ENCODE results near the gene COPS9.

The COPS9 gene

DNA sequence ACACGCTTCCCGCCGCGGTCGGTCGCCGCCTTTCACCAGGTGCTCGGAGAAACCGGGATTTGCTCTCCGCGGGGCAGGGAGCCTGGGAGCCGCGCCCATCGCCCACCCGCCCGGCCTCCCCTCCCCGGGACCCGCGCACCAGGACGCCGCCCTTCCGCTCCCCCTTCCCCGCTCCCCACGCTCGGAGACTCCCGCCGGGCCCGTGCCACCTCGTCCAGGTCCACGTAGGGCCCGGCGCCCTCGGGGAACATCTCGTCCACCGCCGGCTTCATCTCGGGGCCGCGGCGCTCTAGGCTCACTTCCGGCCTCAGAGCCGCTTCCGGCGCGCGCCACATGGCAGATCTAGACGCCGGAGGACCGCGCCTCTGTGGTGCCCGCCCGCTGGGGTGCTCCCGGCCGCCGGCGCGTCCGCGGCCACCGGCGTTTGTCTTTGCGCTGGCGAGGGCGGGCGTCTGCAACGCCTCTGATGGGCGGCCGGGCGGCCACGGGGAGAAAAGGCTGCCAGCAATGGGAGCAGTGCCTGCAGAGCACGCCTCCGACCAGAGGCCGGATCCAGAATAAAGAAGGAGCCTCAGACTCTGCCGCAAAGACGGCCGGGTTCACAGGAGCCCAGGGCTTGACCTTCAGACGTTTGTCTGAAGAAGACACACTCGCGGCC lies at the start of gene COPS9:
TSS of gene COPS9 (minus strand) at position 293 of the 658 bp plus-strand sequence. CDS start at position 272, 21 bp downstream.
- peak; percentile 93 for DNase-seq

DNA sequence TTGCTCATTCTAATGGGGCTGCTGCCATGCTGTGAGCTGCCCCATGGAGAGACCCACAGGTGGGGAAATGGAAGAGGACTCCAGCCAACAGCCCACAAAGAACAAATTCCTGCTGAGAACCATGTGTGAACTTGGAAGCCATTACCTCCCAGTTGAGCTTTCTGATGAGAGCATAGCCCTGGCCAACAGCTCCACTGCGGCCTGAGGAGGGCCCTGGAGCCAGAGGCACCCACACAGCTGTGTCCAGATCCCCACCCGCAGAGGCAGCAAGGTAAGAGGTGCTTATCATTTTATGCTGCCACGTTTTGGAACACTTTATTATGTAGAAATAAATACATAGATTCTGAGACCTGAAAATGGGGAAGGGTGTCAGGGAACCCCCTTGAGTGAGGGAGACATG lies 48.6 kb upstream of the COPS9 start:
- DNase-seq: no peak

DNA sequence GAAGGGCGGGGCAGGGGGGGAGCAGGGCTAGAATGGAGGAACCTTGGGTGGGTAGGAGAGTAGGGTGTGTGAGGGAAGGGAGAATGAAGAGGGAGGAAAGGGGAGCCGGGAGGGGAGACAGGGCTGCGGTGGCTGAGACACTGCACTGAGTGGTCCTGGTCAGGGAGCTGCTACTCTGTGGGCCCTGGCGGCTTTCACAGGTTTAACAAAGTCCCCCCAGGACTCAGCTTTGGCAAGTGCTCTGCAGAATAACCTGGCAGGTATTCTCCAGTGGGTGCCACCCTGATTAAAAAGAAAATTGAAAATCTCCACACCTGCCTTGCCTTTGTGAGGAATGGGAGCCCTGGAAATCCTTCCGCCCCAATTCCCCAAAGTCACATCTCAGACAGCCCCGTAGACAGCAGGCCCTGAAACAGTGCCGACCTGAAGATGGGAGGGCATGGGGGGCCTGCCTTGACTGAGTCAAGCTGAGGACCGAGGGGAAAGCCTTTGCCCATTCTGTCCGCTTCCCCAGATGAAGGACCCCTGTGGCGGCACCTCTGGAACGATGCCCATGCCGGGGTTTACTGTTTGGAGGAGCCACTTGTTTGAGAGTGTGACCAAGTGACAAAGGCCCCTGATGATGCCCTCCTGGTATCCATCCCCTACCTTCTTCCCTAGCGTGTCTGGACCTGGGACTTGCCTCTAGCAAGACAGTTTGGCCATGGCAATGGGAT lies 47.9 kb upstream of the COPS9 start:
- DNase-seq: no peak

DNA sequence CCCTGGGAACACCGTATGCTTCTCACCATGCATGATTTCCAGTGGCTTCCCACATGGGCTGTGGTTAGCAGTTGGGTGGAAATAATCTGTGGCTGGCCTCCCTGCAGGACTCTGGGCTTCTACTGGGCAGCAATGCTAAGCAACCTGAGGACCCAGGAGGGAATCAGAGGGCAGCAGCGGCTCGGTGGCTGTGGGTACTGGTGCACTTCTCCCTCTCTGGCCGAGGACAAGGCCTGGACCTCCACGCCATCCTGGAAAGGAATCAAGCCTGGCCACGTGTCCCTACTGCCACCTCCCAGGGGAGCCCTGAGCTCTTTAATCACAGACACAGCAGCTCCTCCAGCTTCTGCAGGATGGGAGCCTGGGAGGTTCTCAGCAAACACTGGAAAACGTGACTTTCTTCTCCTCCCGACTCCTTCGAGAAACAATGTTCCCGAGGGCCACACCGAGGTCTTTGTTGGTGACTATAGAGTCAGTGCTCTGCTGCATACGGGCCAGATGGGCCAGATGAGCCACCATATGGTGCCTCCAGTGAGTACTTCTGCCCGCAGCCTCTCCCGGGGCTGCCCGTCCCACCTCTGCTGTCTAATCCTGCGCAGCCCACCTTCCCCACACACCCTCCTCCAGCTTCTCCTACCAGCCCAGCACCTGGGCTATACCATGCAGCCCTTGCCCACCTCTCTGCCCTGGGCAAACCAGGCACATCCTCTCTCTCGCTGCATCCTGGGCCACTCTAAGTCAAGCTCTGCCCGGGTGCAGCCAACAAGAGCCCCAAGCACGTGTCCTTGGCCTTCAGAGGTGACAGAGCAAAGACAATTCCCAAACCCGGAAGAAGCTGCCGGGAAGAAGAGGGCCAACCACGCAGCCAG lies 47.1 kb upstream of the COPS9 start:
- DNase-seq: no peak

- DNase-seq: no peak
These were observed 46.4 kb upstream of the COPS9 start for GRCh38 chr2:240182476-240182875.

DNA sequence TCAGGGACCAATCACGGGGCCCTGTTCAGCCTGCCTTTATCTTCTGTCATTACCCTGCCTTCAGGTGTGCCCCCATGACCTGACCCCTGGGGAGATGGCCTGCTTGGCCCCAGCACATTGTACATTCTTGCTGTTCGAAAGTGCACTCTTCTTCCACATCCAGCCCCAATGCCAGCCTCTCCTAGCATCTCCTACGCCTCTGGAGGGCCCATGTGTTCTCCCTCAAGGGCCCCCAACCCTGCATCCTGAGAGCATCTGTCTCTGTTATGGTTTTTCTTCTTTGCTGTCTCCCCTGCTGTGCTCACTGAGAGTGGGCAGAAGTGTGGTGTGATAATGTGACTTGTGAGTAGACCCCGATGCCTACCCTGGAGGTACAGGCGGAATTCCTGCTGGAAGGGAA lies 45.9 kb upstream of the COPS9 start:
- DNase-seq: no peak

- DNase-seq: no peak
These were observed 44.0 kb upstream of the COPS9 start for GRCh38 chr2:240179941-240180666.

GRCh38 chr2:240179186-240179815 lies 43.2 kb upstream of the COPS9 start:
- no peak for DNase-seq

- DNase-seq: no peak
These were observed 42.5 kb upstream of the COPS9 start for GRCh38 chr2:240178564-240178963.

DNA sequence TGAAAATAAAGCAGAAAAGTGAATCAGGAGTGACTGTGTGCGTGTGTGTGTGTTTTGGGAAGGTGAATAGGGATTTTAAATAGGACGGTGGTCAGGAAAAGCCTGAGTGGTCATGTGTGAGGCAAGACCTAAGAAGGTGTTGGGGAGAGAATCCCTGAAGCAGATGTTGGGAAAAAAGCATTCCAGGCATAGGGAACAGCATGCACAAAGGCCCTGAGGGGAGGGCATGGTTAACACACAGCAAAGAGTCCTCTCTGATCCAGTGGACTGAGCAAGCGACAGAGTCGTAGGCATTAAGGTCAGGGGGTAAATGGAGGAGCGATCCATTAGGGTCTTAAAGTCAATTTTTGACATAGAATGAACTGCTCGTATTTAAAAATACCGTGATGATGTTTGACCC lies 38.4 kb upstream of the COPS9 start:
- DNase-seq: no peak

- no peak for DNase-seq
These were observed 36.2 kb upstream of the COPS9 start for GRCh38 chr2:240172071-240172895.

GRCh38 chr2:240170883-240171282 lies 34.8 kb upstream of the COPS9 start:
- no peak for DNase-seq

DNA sequence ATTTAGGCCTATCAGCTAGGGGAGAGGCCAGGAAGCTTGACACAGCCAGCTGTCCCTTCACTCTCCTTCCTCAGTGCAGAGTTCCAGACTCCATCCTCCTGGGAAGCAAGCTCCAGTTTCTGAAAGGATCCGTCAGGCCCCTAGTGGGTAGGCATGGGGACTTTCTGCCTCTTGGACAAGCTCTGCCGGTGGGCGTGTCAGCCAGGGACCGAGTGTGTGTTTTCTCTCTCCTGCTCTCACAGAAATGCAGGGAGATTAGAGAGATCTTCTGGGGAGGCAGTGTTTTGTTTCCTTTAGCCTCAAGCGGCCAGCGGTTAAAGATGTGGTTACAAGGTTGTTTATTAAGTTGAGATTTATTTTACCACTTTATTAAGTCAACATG lies 34.2 kb upstream of the COPS9 start:
- DNase-seq: no peak

- no peak for DNase-seq
These were observed 33.6 kb upstream of the COPS9 start for GRCh38 chr2:240169486-240170353.

DNA sequence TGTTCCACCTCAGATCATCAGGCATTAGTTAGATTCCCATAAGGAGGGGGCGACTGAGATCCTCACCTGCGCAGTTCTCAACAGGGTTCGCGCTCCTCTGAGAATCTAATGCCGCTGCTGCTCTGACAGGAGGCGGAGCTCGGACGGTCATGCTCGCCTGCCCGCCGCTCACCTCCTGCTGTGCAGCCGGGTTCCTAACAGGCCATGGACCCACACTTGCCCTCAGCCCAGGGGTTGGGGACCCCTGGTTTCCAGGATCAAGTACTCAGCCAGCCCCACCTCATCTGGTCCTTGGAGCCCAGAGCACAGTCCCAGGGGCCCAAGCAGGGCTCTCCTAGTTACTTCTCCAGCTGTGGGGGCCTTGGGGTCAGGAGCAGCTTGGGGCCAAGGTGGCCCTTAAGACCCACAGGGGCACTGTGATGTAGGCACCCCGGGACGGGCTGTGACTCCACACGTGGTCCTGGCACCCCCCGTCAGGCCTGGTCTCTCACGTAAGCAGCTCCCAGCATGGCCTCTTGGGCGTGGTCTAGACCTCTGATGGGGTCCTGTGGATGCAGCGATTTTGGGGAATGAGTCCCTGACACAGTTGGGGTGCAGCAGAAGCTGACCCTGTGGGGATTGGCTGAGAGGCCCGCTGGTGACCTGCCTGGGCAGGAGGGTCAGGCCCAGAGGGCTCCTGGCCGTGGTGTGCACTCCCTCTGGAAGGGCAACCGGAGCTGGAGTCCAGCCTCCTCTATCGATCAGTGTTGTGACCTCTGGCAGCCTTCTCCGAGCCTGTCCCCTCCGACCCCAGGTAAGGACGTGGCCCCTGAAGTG lies 32.6 kb upstream of the COPS9 start:
- DNase-seq: no peak

DNA sequence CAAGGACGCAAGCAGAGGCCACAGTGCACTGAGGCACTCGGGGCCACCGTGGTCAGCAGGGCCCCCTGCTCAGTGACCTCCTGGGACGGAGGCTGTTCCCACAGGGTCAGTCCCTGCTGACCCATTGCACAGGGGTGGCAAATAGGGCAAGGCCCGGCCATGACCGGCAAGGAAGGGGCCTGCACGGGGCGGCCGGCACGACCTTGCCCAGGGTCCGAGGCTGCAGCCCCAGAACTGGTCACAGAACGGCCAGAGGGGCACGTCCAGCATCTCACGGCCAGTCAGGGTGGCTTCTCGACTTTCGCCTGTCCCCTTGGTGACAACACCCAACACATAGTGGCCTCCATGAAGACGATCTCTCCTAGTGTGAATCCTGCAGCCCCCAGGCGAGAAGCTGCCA lies 31.9 kb upstream of the COPS9 start:
- DNase-seq: no peak

DNA sequence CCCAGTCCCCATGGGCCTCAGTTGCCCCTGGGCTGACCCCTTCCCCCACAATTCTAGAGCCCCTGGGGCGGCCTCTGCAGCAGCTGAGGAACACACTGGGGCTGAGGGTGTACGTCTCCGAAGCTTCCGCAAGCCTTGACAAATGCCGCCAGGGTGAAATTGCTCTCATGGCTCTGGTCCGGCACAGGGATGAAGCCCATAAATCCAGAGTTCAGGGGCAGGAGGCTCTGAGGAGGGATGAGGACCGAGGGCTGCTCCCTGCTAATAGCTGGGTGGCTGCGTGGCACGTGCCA lies 31.4 kb upstream of the COPS9 start:
- DNase-seq: no peak

- DNase-seq: no peak
These were observed 30.9 kb upstream of the COPS9 start for GRCh38 chr2:240166761-240167587.

GRCh38 chr2:240166191-240166590 lies 30.1 kb upstream of the COPS9 start:
- DNase-seq: no peak
